VCaP (cell line): ENCODE data around the gene PGM1.

Source experiments
- H3K27ac ChIP-seq: fragments of 450-650 bp; 2 replicates; pipeline ENCODE4 v1.5.1; 2017
- CTCF ChIP-seq: fragments of 450-650 bp; conservative IDR thresholded peaks from 2 replicates; pipeline ENCODE4 v1.5.1; 2017; ENCODE audit warnings: mild to moderate bottlenecking, moderate library complexity

The PGM1 gene

GRCh38 chr1:63592536-63593302 is 492 bp upstream of the PGM1 start:
- no peak for TF ChIP-seq CTCF
- peak overlapping the region; percentile 93 for H3K27ac ChIP-seq

DNA sequence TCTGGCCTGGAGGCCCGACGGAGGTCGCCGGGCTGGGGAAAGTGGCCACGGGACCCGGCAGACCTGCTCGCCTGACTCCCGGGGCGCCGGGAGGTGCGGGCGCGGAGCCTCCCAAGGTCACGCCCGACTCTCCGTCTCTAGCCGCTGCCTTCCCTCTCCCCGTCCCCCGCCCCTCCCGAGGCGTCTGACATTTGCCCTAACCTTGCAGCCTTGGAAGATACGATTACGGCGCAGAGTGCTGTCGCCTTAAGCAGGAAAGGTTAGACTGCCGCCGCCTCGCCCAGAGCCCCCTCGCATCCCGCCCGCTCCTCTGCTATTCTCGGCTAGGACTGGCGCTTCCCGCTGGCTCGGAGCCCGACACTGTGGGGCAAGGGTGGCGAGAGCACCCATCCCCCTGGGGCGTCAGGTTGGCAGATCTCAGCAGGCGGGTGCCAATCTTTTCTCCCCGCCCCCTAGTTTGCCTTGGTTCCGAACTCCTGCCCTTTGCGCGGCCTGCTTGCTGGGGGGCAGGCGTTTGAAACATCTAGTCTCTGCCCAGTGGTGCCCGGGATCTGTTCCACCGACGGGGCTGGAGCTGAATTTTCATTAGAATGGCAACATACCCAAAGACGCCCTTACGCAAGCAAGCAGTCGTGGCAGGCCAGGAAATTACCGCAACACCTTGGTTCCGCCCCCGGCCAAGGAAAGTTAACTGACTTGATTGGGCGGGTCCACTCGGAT is 835 bp downstream of the PGM1 start:
- H3K27ac ChIP-seq = peak overlapping the region; percentile 93
- TF ChIP-seq CTCF = no peak

DNA sequence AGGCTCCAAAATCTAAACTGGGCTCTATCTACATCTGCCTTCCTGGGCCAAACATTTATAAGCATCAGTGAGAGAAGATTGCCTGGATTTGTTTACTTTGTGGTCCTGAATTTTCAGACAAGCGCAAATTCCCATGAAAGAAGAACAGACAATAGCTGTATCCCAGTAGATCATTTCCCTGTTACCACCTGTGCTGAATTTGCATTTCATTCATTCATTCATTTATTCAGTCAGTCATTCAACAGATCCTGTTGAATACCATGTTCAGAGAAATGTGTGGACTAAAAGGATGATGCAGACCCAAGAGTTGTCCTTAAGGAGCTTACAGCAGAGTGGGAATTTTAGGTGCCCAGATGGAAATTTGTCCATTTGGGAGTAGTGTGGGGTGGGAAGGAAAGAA is 2.2 kb downstream of the PGM1 start:
- no peak overlapping the region for H3K27ac ChIP-seq
- no peak for TF ChIP-seq CTCF

DNA sequence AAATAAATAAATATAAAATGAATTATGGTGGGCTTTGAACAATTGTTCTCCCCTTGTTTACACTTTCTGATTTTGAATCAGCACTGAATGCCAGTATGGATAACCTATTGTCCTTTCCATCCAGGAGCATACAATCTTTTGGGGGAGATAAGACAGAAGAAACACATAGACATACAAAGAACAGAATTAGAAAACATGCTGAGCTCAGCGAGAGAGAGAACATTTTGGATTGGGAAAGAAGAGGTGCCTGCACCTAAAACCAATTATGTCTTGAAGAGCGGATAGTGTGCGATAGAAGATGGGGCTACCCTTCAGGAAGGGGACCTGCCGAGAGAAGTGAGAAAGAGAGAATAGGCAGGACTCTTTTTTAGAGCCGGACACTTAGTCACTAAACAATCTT is 6.6 kb downstream of the PGM1 start:
- no peak overlapping the region for H3K27ac ChIP-seq
- TF ChIP-seq CTCF = no peak

GRCh38 chr1:63600248-63600647 is 7.0 kb downstream of the PGM1 start:
- TF ChIP-seq CTCF = no peak
- no peak overlapping the region for H3K27ac ChIP-seq

GRCh38 chr1:63601061-63601460 is 7.8 kb downstream of the PGM1 start:
- no peak overlapping the region for H3K27ac ChIP-seq
- no peak for TF ChIP-seq CTCF

GRCh38 chr1:63601463-63601862 is 8.3 kb downstream of the PGM1 start:
- no peak for TF ChIP-seq CTCF
- no peak overlapping the region for H3K27ac ChIP-seq
